Psoas muscle (tissue), 8 donors: Measurements from ENCODE around the gene NT5DC4. TPM values are rescaled to one million over a fixed set of nuclear protein-coding genes. Genes with fewer than 3 reads are reported as not detected.

Experiments
- ATAC-seq, 4 donors: fragments of 200-7000 bp; cut with Tn5 transposase; one replicate each; pipeline ENCODE4 v1.9.1; 2020; ENCODE audit warnings: moderate library complexity in 3 of 4, mild to moderate bottlenecking in 2 of 4
- DNase-seq, 2 donors: peaks; one replicate each; pipeline ENCODE4 v3.0.0-alpha.2; 2020
- H3K27ac ChIP-seq: fragments of 200-600 bp; one replicate; pipeline ENCODE4 v1.8.0; 2022
- H3K27me3 ChIP-seq, 3 donors: fragments of 200-600 bp in 1 of 3; one replicate each; pipeline versions ENCODE4 v1.6.1 to v1.8.0; 2013 to 2022; ENCODE audit warnings: low read length in 2 of 3, mild to moderate bottlenecking in 2 of 3, moderate library complexity in 1 of 3; ENCODE audit not compliant: insufficient read depth in 3 of 3
- H3K36me3 ChIP-seq, 2 donors: fragments of 200-600 bp in 1 of 2; one replicate each; pipeline versions ENCODE4 v1.6.1 to v1.8.0; 2013 to 2022; ENCODE audit warnings: low read depth in 1 of 2, mild to moderate bottlenecking in 1 of 2, moderate library complexity in 1 of 2; ENCODE audit not compliant: insufficient read depth in 1 of 2
- H3K4me1 ChIP-seq: fragments of 200-600 bp; one replicate; pipeline ENCODE4 v1.8.0; 2022
- H3K4me3 ChIP-seq: fragments of 200-600 bp; one replicate; pipeline ENCODE4 v1.8.0; 2022; ENCODE audit warnings: mild to moderate bottlenecking
- H3K9me3 ChIP-seq: fragments of 200-600 bp; one replicate; pipeline ENCODE4 v1.8.0; 2022
- CTCF ChIP-seq: fragments of 200-600 bp; IDR thresholded peaks from one replicate; pipeline ENCODE4 v1.8.0; 2022; ENCODE audit warnings: antibody characterized with exemption
- WGBS, 3 donors: extraction: QIAGEN DNeasy Blood & Tissue Kit; methylation state at CpG; one replicate each; pipeline versions ENCODE4 v1.1.6 to v1.1.7; 2013; 5-methylcytosine and 5-hydroxymethylcytosine counted together
- intact Hi-C, 2 donors: fragments of 100-400 bp; cut with DNase I; formaldehyde crosslinking; loops; one replicate each; pipeline versions ENCODE4 v1.11.0 to v1.14.2; 2022
- polyA plus RNA-seq, 3 donors: library from polyadenylated mRNA; stranded (reverse); fragments of 200-250 nt; gene quantifications; one replicate each; pipeline ENCODE4 v1.2.3, GENCODE V29; 2013
- total RNA-seq, 4 donors: library from RNA; stranded (reverse); fragmentation: NEBNext Ultra II Directional in 2 of 4; extraction: Animal tissue kit (Norgen Biotek cat#: 25700) in 2 of 4; gene quantifications; one replicate each; pipeline versions ENCODE4 v1.2.1 to v1.2.4, GENCODE V29; 2021 to 2023
- donor health status: healthy with polysubstance abuse.
- donor health status: DM: no; HTN: no; CAD: no; lungs with moderate emphysema.
- donor health status: Bipolar disorder and iron deficiency.
- donor health status: healthy.
- donor health status: DM: yes; HTN: yes; CAD: no.
- donor health status: DM: no; HTN: no; CAD: no.
- donor health status: DM: no; HTN: no; CAD: no.
- donor health status: DM: yes; HTN: yes; CAD: no.

The NT5DC4 gene
- total and polyA plus RNA-seq, 7 donors, result not detected

GRCh38 chr2:112722816-112723546 is 2.2 kb downstream of the NT5DC4 start:
- Histone ChIP-seq H3K4me1 (no peaks in the 10 kb centered on the region), H3K36me3 (no peaks in the 10 kb centered on the region), H3K27ac (no peak overlapping the region), H3K9me3 (no peaks in the 10 kb centered on the region), H3K4me3 (no peak overlapping the region), H3K27me3 (no peaks in the 10 kb centered on the region)
- intact Hi-C loops, result no loop called here
- no peak for TF ChIP-seq CTCF
- WGBS, 3 donors, result 86 to 91% (median 88%) methylated on average over 9 of the region's 9 CpGs
- ATAC-seq, result no peak
- DNase-seq, result no peak

- H3K4me1 ChIP-seq, result no peaks in the 10 kb centered on the region
- TF ChIP-seq CTCF, result no peak
- ATAC-seq, result no peak
- no peak overlapping the region for H3K4me3 ChIP-seq
- H3K27ac ChIP-seq, result no peak overlapping the region
- intact Hi-C loops, result no loop called here
- no peaks in the 10 kb centered on the region for H3K27me3 ChIP-seq
- 81 to 88% (median 87%) methylated on average over 6 of the region's 6 CpGs for WGBS, 3 donors
- no peaks in the 10 kb centered on the region for H3K9me3 ChIP-seq
- no peaks in the 10 kb centered on the region for H3K36me3 ChIP-seq
- no peak for DNase-seq
Observed at GRCh38 chr2:112723547-112723940, 2.7 kb downstream of the NT5DC4 start.

- no peak for TF ChIP-seq CTCF
- DNase-seq, result no peak
- no peaks in the 10 kb centered on the region for H3K4me1 ChIP-seq
- H3K4me3 ChIP-seq, result no peak overlapping the region
- no peak for ATAC-seq
- H3K36me3 ChIP-seq, result no peaks in the 10 kb centered on the region
- no peaks in the 10 kb centered on the region for H3K27me3 ChIP-seq
- WGBS, 3 donors, result 93 to 95% (median 94%) methylated on average over 8 of the region's 8 CpGs
- H3K9me3 ChIP-seq, result no peaks in the 10 kb centered on the region
- intact Hi-C loops, result no loop called here
- H3K27ac ChIP-seq, result no peak overlapping the region
Observed at GRCh38 chr2:112723995-112724394, 3.2 kb downstream of the NT5DC4 start.

DNA sequence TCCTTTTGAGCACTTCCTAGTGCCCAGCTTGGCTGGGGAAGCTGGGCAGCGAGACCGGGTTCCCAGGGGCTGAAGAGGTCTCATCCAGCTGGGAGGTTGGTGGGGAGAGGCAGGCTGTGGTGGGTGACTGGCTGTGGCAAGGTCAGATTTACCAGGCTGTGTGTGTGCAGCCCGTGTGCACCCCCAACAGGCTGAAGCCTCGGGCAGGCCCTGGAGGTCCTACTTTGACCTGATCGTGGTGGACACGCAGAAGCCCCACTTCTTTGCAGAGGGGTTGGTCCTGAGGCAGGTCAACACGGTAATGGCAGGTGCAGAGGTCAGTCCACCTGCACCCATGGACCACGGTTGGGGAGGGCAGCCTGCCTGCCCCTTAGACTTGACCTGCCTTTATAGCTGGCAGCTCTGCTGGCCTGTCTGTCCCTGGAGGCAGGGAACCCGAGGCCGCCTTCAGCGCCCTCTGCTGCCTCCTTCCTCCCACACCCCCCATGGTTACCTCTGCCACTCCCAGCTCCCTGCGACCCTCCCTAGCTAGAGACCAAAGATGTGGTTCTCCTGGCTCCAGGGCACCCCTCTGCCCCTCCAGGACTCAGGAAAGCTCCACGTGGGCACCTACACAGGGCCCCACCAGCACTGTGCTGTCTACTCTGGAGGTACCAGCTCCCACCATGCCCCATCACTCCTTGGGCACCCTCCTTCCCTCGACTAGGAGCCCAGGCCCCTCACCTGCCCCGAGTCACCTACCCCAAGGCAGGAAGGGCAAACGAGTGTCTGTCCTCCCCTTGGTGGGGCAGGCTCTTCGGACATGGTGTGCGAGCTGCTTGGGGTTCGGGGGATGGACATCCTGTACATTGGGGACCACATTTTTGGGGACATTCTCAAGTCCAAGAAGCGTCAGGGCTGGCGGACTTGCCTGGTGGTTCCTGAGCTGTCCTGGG is 4.0 kb downstream of the NT5DC4 start:
- TF ChIP-seq CTCF, result no peak
- Histone ChIP-seq H3K27me3 (no peaks in the 10 kb centered on the region), H3K4me1 (no peaks in the 10 kb centered on the region), H3K36me3 (no peaks in the 10 kb centered on the region), H3K9me3 (no peaks in the 10 kb centered on the region), H3K4me3 (no peak overlapping the region), H3K27ac (no peak overlapping the region)
- 80 to 85% (median 82%) methylated on average over 21 of the region's 21 CpGs for WGBS, 3 donors
- intact Hi-C loops, result loop anchor here in 1 of 2 donors (5.0 kb wide), 1 partner anchor 123 kb away; no protein-coding TSS in a partner anchor
- no peak for ATAC-seq
- no peak for DNase-seq
